ENCODE data around the gene VPS9D1. TPM values are rescaled to one million over a fixed set of nuclear protein-coding genes. Genes with fewer than 3 reads are reported as not detected.

The VPS9D1 gene
- total and polyA plus RNA-seq, 2 donors (not counting 1 experiment from before 2014, with no cell fraction given): 6.3 to 13.0 TPM

DNA sequence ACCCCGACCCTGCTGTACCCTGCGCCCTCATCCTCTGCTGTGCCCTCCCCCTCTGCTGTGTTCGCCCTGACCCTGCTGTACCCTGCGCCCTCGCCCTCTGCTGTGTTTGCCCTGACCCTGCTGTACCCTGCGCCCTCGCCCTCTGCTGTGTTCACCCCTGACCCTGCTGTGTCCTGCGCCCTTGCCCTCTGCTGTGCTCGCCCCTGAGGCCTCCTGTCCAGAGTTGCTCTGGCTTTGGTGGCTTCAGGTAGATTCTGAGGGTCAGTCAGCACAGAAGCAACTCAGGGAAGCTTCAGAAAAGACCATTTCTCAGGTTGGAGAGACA, 12.2 kb upstream of the VPS9D1 start:
- no peak overlapping the region for H3K4me2 ChIP-seq (ENCODE audit: extremely low read depth, insufficient read depth, low read length)

DNA sequence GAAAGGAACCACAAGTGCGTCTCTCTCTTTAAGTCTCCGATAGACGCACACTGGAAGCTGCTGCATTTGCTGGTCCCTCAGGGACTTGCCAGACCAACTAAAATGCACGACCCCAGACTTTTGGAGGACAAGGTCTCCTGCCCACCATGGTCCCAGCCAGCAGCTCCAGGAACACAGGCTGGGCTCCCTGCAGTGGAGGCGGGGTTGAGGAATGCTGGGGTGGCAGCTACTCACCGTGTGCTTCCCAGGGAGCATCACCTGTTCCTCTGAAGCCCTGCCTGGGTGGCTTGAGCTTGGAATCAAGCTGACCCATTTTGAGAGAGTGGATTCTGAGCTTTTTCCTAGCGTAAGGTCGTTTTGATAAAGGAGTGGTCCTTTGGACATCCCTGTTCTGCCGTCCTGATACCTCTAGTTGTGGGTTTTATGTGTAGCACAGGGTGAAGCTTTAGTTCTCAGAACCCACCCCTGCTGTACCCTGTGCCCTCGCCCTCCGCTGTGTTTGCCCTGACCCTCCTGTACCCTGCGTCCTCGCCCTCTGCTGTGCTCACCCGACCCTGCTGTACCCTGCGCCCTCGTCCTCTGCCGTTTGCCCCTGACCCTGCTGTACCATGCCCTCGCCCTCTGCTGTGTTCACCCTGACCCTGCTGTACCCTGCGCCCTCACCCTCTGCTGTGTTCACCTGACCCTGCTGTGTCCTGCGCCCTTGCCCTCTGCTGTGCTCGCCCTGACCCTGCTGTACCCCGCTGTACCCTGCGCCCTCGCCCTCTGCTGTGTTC, 11.6 kb upstream of the VPS9D1 start:
- H3K9me3 ChIP-seq (ENCODE audit: control insufficient read depth, insufficient read depth, low read depth, low read length): no peaks in the 10 kb centered on the region
- no peak overlapping the region for H3K4me3 ChIP-seq (replicated peaks in 1 of 4; ENCODE audit: control extremely low read depth in 1 of 4, insufficient read depth in 1 of 4, low read depth in 3 of 4, low read length in 4 of 4)
- no peaks in the 10 kb centered on the region for H3K4me1 ChIP-seq (ENCODE audit: control insufficient read depth, extremely low read depth, insufficient read depth, low read length)
- H2AFZ ChIP-seq (ENCODE audit: low read length): no peak overlapping the region
- TF ChIP-seq, protein P1, sequence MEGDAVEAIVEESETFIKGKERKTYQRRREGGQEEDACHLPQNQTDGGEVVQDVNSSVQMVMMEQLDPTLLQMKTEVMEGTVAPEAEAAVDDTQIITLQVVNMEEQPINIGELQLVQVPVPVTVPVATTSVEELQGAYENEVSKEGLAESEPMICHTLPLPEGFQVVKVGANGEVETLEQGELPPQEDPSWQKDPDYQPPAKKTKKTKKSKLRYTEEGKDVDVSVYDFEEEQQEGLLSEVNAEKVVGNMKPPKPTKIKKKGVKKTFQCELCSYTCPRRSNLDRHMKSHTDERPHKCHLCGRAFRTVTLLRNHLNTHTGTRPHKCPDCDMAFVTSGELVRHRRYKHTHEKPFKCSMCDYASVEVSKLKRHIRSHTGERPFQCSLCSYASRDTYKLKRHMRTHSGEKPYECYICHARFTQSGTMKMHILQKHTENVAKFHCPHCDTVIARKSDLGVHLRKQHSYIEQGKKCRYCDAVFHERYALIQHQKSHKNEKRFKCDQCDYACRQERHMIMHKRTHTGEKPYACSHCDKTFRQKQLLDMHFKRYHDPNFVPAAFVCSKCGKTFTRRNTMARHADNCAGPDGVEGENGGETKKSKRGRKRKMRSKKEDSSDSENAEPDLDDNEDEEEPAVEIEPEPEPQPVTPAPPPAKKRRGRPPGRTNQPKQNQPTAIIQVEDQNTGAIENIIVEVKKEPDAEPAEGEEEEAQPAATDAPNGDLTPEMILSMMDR (conservative IDR thresholded peaks at IDR 0.05 in 1 of 2, IDR thresholded peaks at IDR 0.05 in 1 of 2; ENCODE audit: low read depth in 1 of 2, low read length in 2 of 2): no peak
- no peak for TF ChIP-seq EZH2 (IDR thresholded peaks at IDR 0.05; ENCODE audit: low read length, missing control alignments)
- peaks cover 41% of the 10 kb centered on the region for H3K36me3 ChIP-seq (ENCODE audit: control insufficient read depth, insufficient read depth, low read length)
- no peaks in the 10 kb centered on the region for H3K79me2 ChIP-seq (ENCODE audit: control insufficient read depth, insufficient read depth, low read length)
- no peak for DNase-seq (ENCODE audit: low read depth in 2 of 2)
- no peak overlapping the region for H3K4me2 ChIP-seq (ENCODE audit: extremely low read depth, insufficient read depth, low read length)
- H3K27me3 ChIP-seq (ENCODE audit: control insufficient read depth, insufficient read depth, low read length): no peaks in the 10 kb centered on the region
- no peak overlapping the region for H3K9ac ChIP-seq (ENCODE audit: insufficient read depth, low read length)
- H3K27ac ChIP-seq (ENCODE audit: insufficient read depth, low read length): no peak overlapping the region
- H4K20me1 ChIP-seq (ENCODE audit: control insufficient read depth, extremely low read depth, insufficient read depth, low read length): no peaks in the 10 kb centered on the region

More for the DNA sequence above, 12.2 kb upstream of the VPS9D1 start:
- Histone ChIP-seq H3K36me3 (ENCODE audit: control insufficient read depth, insufficient read depth, low read length) (peaks cover 43% of the 10 kb centered on the region), H3K4me1 (ENCODE audit: control insufficient read depth, extremely low read depth, insufficient read depth, low read length) (no peaks in the 10 kb centered on the region), H4K20me1 (ENCODE audit: control insufficient read depth, extremely low read depth, insufficient read depth, low read length) (no peaks in the 10 kb centered on the region), H3K79me2 (ENCODE audit: control insufficient read depth, insufficient read depth, low read length) (no peaks in the 10 kb centered on the region), H3K9ac (ENCODE audit: insufficient read depth, low read length) (no peak overlapping the region), H2AFZ (ENCODE audit: low read length) (no peak overlapping the region), H3K9me3 (ENCODE audit: control insufficient read depth, insufficient read depth, low read depth, low read length) (no peaks in the 10 kb centered on the region), H3K4me3 (replicated peaks in 1 of 4; ENCODE audit: control extremely low read depth in 1 of 4, insufficient read depth in 1 of 4, low read depth in 3 of 4, low read length in 4 of 4) (no peak overlapping the region), H3K27ac (ENCODE audit: insufficient read depth, low read length) (no peak overlapping the region), H3K27me3 (ENCODE audit: control insufficient read depth, insufficient read depth, low read length) (no peaks in the 10 kb centered on the region)
- TF ChIP-seq EZH2 (IDR thresholded peaks at IDR 0.05; ENCODE audit: low read length, missing control alignments): no peak
- TF ChIP-seq, protein P1 (conservative IDR thresholded peaks at IDR 0.05 in 1 of 2, IDR thresholded peaks at IDR 0.05 in 1 of 2; ENCODE audit: low read depth in 1 of 2, low read length in 2 of 2): no peak
- no peak for DNase-seq (ENCODE audit: low read depth in 2 of 2)

DNA sequence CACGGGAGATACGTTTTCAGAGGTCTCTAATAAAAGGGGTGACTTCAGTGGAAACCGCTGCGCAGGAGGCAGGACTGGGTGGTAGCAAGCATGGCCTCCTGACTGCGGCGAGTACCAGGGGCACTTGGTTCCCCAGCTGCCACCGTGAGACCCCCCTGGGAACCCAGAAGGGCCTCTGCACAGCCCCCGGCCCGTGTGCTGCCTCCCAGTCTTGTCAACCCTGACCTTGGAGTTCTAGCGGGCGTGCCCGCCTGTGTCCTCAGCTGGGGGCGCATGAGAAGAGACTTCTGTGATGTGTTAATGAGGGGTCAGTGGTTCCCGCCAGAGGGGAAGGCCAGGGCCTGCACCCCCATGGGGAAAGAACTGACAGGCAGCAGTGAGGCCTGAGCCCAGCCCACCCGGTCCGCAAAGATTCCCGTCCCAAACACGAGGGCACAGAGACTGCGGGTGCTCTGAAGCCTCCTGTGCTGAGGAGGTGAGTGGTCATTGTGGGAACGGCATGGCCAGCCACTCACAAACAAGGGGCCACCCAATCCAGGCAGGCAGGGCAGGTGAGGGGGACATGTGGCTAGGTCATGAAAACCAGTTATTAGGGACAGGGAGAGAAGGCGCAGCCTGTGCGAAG, 10.0 kb upstream of the VPS9D1 start:
- H3K9ac ChIP-seq (ENCODE audit: insufficient read depth, low read length): no peak overlapping the region
- no peaks in the 10 kb centered on the region for H3K9me3 ChIP-seq (ENCODE audit: control insufficient read depth, insufficient read depth, low read depth, low read length)
- TF ChIP-seq, protein P1 (conservative IDR thresholded peaks at IDR 0.05 in 1 of 2, IDR thresholded peaks at IDR 0.05 in 1 of 2; ENCODE audit: low read depth in 1 of 2, low read length in 2 of 2): no peak
- TF ChIP-seq EZH2 (IDR thresholded peaks at IDR 0.05; ENCODE audit: low read length, missing control alignments): no peak
- H3K36me3 ChIP-seq (ENCODE audit: control insufficient read depth, insufficient read depth, low read length): peaks cover 45% of the 10 kb centered on the region
- H2AFZ ChIP-seq (ENCODE audit: low read length): no peak overlapping the region
- H3K79me2 ChIP-seq (ENCODE audit: control insufficient read depth, insufficient read depth, low read length): peaks cover 2% of the 10 kb centered on the region
- H3K4me2 ChIP-seq (ENCODE audit: extremely low read depth, insufficient read depth, low read length): no peak overlapping the region
- no peaks in the 10 kb centered on the region for H3K4me1 ChIP-seq (ENCODE audit: control insufficient read depth, extremely low read depth, insufficient read depth, low read length)
- H3K27ac ChIP-seq (ENCODE audit: insufficient read depth, low read length): no peak overlapping the region
- H4K20me1 ChIP-seq (ENCODE audit: control insufficient read depth, extremely low read depth, insufficient read depth, low read length): no peaks in the 10 kb centered on the region
- H3K27me3 ChIP-seq (ENCODE audit: control insufficient read depth, insufficient read depth, low read length): no peaks in the 10 kb centered on the region
- no peak for DNase-seq (ENCODE audit: low read depth in 2 of 2)
- no peak overlapping the region for H3K4me3 ChIP-seq (replicated peaks in 1 of 4; ENCODE audit: control extremely low read depth in 1 of 4, insufficient read depth in 1 of 4, low read depth in 3 of 4, low read length in 4 of 4)
